ENCODE data around the gene CAMK1. TPM values are rescaled to one million over a fixed set of nuclear protein-coding genes. Genes with fewer than 3 reads are reported as not detected.

The CAMK1 gene
- total and polyA plus RNA-seq, 2 donors (not counting 3 experiments of a cell fraction or from before 2014, with no cell fraction given): 23.5 to 28.4 TPM

DNA sequence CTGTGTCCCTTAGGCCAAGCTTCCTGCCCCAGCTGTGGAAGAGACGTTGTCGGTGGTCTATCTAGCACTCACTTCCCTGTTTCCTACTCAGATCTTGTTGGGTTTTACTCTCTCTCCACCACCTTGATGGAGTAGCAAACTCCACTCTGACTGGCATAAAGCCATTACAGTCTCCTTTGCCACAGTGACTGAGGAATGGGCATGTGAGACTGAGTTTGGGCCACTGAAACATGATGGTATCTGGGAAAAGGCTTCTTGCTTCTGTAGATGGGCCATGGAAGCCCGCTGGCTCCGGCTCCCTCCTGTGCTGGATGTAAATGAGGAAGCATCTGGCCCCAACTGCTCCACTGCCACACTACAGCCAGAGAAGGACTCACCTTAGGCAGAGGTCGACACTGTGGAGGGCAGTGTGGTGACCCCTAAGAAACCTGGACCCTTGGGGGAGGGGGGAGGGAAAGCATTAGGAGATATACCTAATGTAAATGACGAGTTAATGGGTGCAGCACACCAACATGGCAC lies 9.4 kb upstream of the CAMK1 start:
- Histone ChIP-seq H2AFZ (ENCODE audit: low read depth, low read length) (no peak overlapping the region), H3K79me2 (ENCODE audit: control insufficient read depth, insufficient read depth, low read length) (no peaks in the 10 kb centered on the region), H3K9me3 (replicated peaks; ENCODE audit: control insufficient read depth, insufficient read depth, low read length) (no peaks in the 10 kb centered on the region), H3K9ac (replicated peaks; ENCODE audit: extremely low read depth, insufficient read depth, low read length) (no peak overlapping the region), H3K4me2 (ENCODE audit: insufficient read depth, low read length) (no peak overlapping the region), H3K36me3 (ENCODE audit: control insufficient read depth in 2 of 2, extremely low read depth in 1 of 2, insufficient read depth in 2 of 2, low read length in 2 of 2) (peaks cover 0 to 5% of the 10 kb centered on the region in 2 experiments), H4K20me1 (replicated peaks; ENCODE audit: control insufficient read depth, extremely low read depth, insufficient read depth, low read length) (no peaks in the 10 kb centered on the region), H3K4me1 (ENCODE audit: control insufficient read depth, extremely low read depth, insufficient read depth, low read length) (no peaks in the 10 kb centered on the region), H3K27ac (ENCODE audit: insufficient read depth, low read depth, low read length) (no peak overlapping the region), H3K27me3 (ENCODE audit: control insufficient read depth in 2 of 2, insufficient read depth in 2 of 2, low read length in 2 of 2) (no peaks in the 10 kb centered on the region), H3K9me1 (replicated peaks; ENCODE audit: control insufficient read depth, extremely low read depth, insufficient read depth, low read length) (no peaks in the 10 kb centered on the region), H3K4me3 (replicated peaks in 1 of 3; ENCODE audit: insufficient read depth in 1 of 3, low read depth in 1 of 3, low read length in 3 of 3) (no peak overlapping the region)
- FAIRE-seq (no peak), DNase-seq (ENCODE audit: low read depth, low spot score) (no peak)
- intact Hi-C loops (cut with micrococcal nuclease) (no loop called here), dilution Hi-C loops (cut with MboI; ENCODE audit: extremely low pct_ligation_motif_present, low sequenced_read_pairs) (no loop called here)
- TF ChIP-seq POLR2A (IDR thresholded peaks at IDR 0.05; ENCODE audit: low read depth, low read length) (no peak), CTCF (IDR thresholded peaks at IDR 0.05; ENCODE audit: extremely low read depth in 1 of 2, insufficient read depth in 1 of 2, low read depth in 1 of 2, low read length in 2 of 2) (no peak), JUN (IDR thresholded peaks at IDR 0.05; ENCODE audit: borderline replicate concordance, insufficient read depth, insufficient read length, low read depth) (no peak), EZH2 (IDR thresholded peaks at IDR 0.05; ENCODE audit: borderline replicate concordance, low read depth, low read length, severe bottlenecking) (no peak), POLR2AphosphoS5 (IDR thresholded peaks at IDR 0.05; ENCODE audit: insufficient read depth, low read depth, low read length) (no peak), MYC (IDR thresholded peaks at IDR 0.05; ENCODE audit: low read depth, low read length) (no peak)
- TF ChIP-seq, protein P1, sequence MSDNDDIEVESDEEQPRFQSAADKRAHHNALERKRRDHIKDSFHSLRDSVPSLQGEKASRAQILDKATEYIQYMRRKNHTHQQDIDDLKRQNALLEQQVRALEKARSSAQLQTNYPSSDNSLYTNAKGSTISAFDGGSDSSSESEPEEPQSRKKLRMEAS (IDR thresholded peaks at IDR 0.05; ENCODE audit: insufficient read depth, insufficient read length): no peak
- no TSS peak for BruUV-seq (replicated peaks)
- CTCF ChIA-PET: no interaction called here
- POLR2A ChIA-PET: no interaction called here
